Renal cortex interstitium (tissue), 11 donors: ENCODE measurements around the gene SOD3. TPM values are rescaled to one million over a fixed set of nuclear protein-coding genes. Genes with fewer than 3 reads are reported as not detected.

Experiments
- DNase-seq, 11 donors: peaks; one replicate each; pipeline ENCODE4 v3.0.0-alpha.2; 2013; ENCODE audit warnings: low read depth in 9 of 11, low spot score in 4 of 11; ENCODE audit errors: extremely low read depth in 1 of 11
- polyA plus RNA-seq, 3 donors: library from polyadenylated mRNA; unstranded; fragments of 120-200 nt; gene quantifications; one replicate each; pipeline ENCODE4 v1.2.1, GENCODE V29; 2013; ENCODE audit not compliant: insufficient read length in 3 of 3

Gene SOD3
- polyA plus RNA-seq, 3 donors, result 9.7 to 16.6 (median 12.1) TPM

GRCh38 chr4:24770667-24771066 lies 24.7 kb upstream of the SOD3 start:
- DNase-seq, result no peak

GRCh38 chr4:24771241-24771640 lies 24.1 kb upstream of the SOD3 start:
- no peak for DNase-seq

- no peak for DNase-seq
These were observed 23.2 kb upstream of the SOD3 start for GRCh38 chr4:24772061-24772705.

- no peak for DNase-seq
These were observed 22.4 kb upstream of the SOD3 start for GRCh38 chr4:24772952-24773351.

GRCh38 chr4:24774452-24774851 lies 20.9 kb upstream of the SOD3 start:
- no peak for DNase-seq

GRCh38 chr4:24775032-24775605 lies 20.3 kb upstream of the SOD3 start:
- DNase-seq, result no peak

- DNase-seq, result no peak
These were observed 19.6 kb upstream of the SOD3 start for GRCh38 chr4:24775750-24776149.

- DNase-seq, result no peak
These were observed 17.6 kb upstream of the SOD3 start for GRCh38 chr4:24777536-24778463.

- DNase-seq, result no peak
These were observed 16.7 kb upstream of the SOD3 start for GRCh38 chr4:24778464-24779225.

GRCh38 chr4:24780936-24781495 lies 14.4 kb upstream of the SOD3 start:
- DNase-seq, result no peak

GRCh38 chr4:24781999-24782745 lies 13.2 kb upstream of the SOD3 start:
- DNase-seq, result no peak

GRCh38 chr4:24783506-24783905 lies 11.9 kb upstream of the SOD3 start:
- no peak for DNase-seq

- DNase-seq, result no peak
These were observed 4.3 kb upstream of the SOD3 start for GRCh38 chr4:24791043-24791442.

- DNase-seq, result no peak
These were observed 2.8 kb upstream of the SOD3 start for GRCh38 chr4:24792552-24792951.

GRCh38 chr4:24793219-24794005 lies 2.0 kb upstream of the SOD3 start:
- DNase-seq, result no peak

GRCh38 chr4:24794051-24794450 lies 1.3 kb upstream of the SOD3 start:
- no peak for DNase-seq

GRCh38 chr4:24794480-24794879 lies 893 bp upstream of the SOD3 start:
- DNase-seq, result no peak
